Hepatocyte (in vitro differentiated cells): ENCODE data around the gene TIMP4. TPM values are rescaled to one million over a fixed set of nuclear protein-coding genes. Genes with fewer than 3 reads are reported as not detected.

Experiments used
- DNase-seq: peaks from one replicate; pipeline ENCODE4 v3.0.0-alpha.2; 2016; ENCODE audit warnings: low spot score
- H2AFZ ChIP-seq: fragments of 200-600 bp; sonication (generic); 2 replicates; pipeline ENCODE4 v1.6.0; 2016; ENCODE audit warnings: antibody characterized with exemption, mild to moderate bottlenecking
- H3K27ac ChIP-seq: fragments of 200-600 bp; sonication (generic); 2 replicates; pipeline ENCODE4 v1.5.1; 2016; ENCODE audit warnings: mild to moderate bottlenecking
- H3K27me3 ChIP-seq: fragments of 200-600 bp; sonication (generic); 2 replicates; pipeline ENCODE4 v1.6.1; 2016
- H3K36me3 ChIP-seq: fragments of 200-600 bp; sonication (generic); replicated peaks from 2 replicates; pipeline ENCODE4 v1.5.1; 2016; ENCODE audit warnings: low read depth; ENCODE audit not compliant: insufficient read depth
- H3K4me1 ChIP-seq: fragments of 200-600 bp; sonication (generic); 2 replicates; pipeline ENCODE4 v1.5.1; 2016; ENCODE audit warnings: mild to moderate bottlenecking, moderate library complexity; ENCODE audit not compliant: insufficient read depth
- H3K4me2 ChIP-seq: fragments of 200-600 bp; sonication (generic); 2 replicates; pipeline ENCODE4 v1.6.0; 2016
- H3K4me3 ChIP-seq: fragments of 200-600 bp; sonication (generic); 2 replicates; pipeline ENCODE4 v1.5.1; 2016; ENCODE audit warnings: mild to moderate bottlenecking
- H3K79me2 ChIP-seq: fragments of 200-600 bp; sonication (generic); 2 replicates; pipeline ENCODE4 v1.6.0; 2017; ENCODE audit warnings: mild to moderate bottlenecking
- H3K9me2 ChIP-seq: fragments of 200-600 bp; sonication (generic); replicated peaks from 2 replicates; pipeline ENCODE4 v1.6.0; 2017; ENCODE audit warnings: mild to moderate bottlenecking; ENCODE audit not compliant: insufficient read depth
- H3K9me3 ChIP-seq: fragments of 200-600 bp; sonication (generic); 2 replicates; pipeline ENCODE4 v1.5.1; 2016; ENCODE audit warnings: low read depth, mild to moderate bottlenecking
- H4K20me1 ChIP-seq: fragments of 200-600 bp; sonication (generic); 2 replicates; pipeline ENCODE4 v1.6.0; 2016; ENCODE audit warnings: mild to moderate bottlenecking; ENCODE audit not compliant: insufficient read depth, poor library complexity, severe bottlenecking
- CTCF ChIP-seq: fragments of 200-600 bp; sonication (generic); IDR thresholded peaks from 2 replicates; pipeline ENCODE4 v1.5.1; 2016; ENCODE audit warnings: antibody characterized with exemption, mild to moderate bottlenecking; ENCODE audit not compliant: poor library complexity
- EZH2 ChIP-seq: fragments of 200-600 bp; sonication (generic); IDR thresholded peaks from 2 replicates; pipeline ENCODE4 v1.6.1; 2016; ENCODE audit warnings: antibody characterized with exemption, mild to moderate bottlenecking, borderline replicate concordance
- EZH2phosphoT487 ChIP-seq: fragments of 200-600 bp; sonication (generic); IDR thresholded peaks from one replicate; pipeline ENCODE4 v1.6.1; 2018; ENCODE audit warnings: antibody characterized with exemption, mild to moderate bottlenecking, low read depth, moderate library complexity; ENCODE audit not compliant: unreplicated experiment, severe bottlenecking
- WGBS: methylation state at CpG from one replicate; pipeline ENCODE4 v1.1.6; 2016; ENCODE audit warnings: low lambda C conversion rate; ENCODE audit errors: missing lambda C conversion rate; 5-methylcytosine and 5-hydroxymethylcytosine counted together
- polyA plus RNA-seq: library from polyadenylated mRNA; unstranded; fragments of >200 nt; fragmentation: Nextera tagmentation; extraction: Ambion mirVana; gene quantifications from 2 replicates; pipeline ENCODE4 v1.2.1, GENCODE V29; 2016
- total RNA-seq: library from RNA; depleted of rRNA; stranded (reverse); fragments of >200 nt; gene quantifications from 2 replicates; pipeline ENCODE4 v1.2.3, GENCODE V29; 2014

The TIMP4 gene
- total and polyA plus RNA-seq, 2 experiments from 2014 or later = 4.7 TPM

- WGBS = 88% methylated on average over 2 of the region's 2 CpGs
- H3K36me3 ChIP-seq = no peaks in the 10 kb centered on the region
- H4K20me1 ChIP-seq = no peaks in the 10 kb centered on the region
- no peaks in the 10 kb centered on the region for H3K79me2 ChIP-seq
- no peaks in the 10 kb centered on the region for H3K9me2 ChIP-seq
- TF ChIP-seq CTCF = no peak
- TF ChIP-seq EZH2 = no peak
- TF ChIP-seq EZH2phosphoT487 = no peak
- no peak overlapping the region for H2AFZ ChIP-seq
- no peak overlapping the region for H3K4me2 ChIP-seq
- no peaks in the 10 kb centered on the region for H3K27me3 ChIP-seq
- DNase-seq = no peak
- H3K4me3 ChIP-seq = no peak overlapping the region
- no peaks in the 10 kb centered on the region for H3K9me3 ChIP-seq
- H3K27ac ChIP-seq = no peak overlapping the region
- no peaks in the 10 kb centered on the region for H3K4me1 ChIP-seq
These were observed 23.1 kb upstream of the TIMP4 start for GRCh38 chr3:12181806-12182205.

- Histone ChIP-seq H3K36me3 (no peaks in the 10 kb centered on the region), H3K9me2 (no peaks in the 10 kb centered on the region), H3K79me2 (no peaks in the 10 kb centered on the region), H3K4me1 (no peaks in the 10 kb centered on the region), H2AFZ (no peak overlapping the region), H3K4me2 (no peak overlapping the region), H3K4me3 (no peak overlapping the region), H3K9me3 (no peaks in the 10 kb centered on the region), H3K27me3 (no peaks in the 10 kb centered on the region), H4K20me1 (no peaks in the 10 kb centered on the region), H3K27ac (no peak overlapping the region)
- TF ChIP-seq EZH2 = no peak
- TF ChIP-seq EZH2phosphoT487 = no peak
- no peak for TF ChIP-seq CTCF
- WGBS = 93% methylated on average over 4 of the region's 4 CpGs
- DNase-seq = no peak
These were observed 22.6 kb upstream of the TIMP4 start for GRCh38 chr3:12181301-12181700.

DNA sequence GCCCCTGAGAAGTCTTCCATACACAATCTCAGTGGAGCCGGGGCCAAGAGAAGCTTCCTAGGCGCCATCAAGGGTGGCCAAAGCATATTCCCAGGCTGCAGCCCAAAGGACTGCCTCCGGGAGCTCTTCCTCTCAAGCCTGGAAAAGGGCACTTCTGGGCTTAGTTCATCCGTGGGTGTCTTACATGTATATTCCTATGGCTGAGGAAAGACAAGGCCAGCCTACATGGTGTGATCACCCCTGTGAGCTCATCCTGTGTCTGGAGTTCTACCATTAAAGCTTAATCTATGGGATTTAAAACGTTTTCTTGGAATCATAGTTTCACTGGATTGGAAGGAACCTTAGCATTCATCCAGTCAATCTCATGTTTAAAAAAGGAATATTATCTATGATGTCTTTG is 21.9 kb upstream of the TIMP4 start:
- H3K9me3 ChIP-seq = no peaks in the 10 kb centered on the region
- no peak for DNase-seq
- WGBS = 92% methylated on average over 5 of the region's 5 CpGs

More for the DNA sequence above, 21.9 kb upstream of the TIMP4 start:
- H3K9me2 ChIP-seq = no peaks in the 10 kb centered on the region
- H3K27me3 ChIP-seq = no peaks in the 10 kb centered on the region
- no peaks in the 10 kb centered on the region for H4K20me1 ChIP-seq
- no peak for TF ChIP-seq CTCF
- TF ChIP-seq EZH2phosphoT487 = no peak
- TF ChIP-seq EZH2 = no peak
- no peak overlapping the region for H3K27ac ChIP-seq
- H3K36me3 ChIP-seq = no peaks in the 10 kb centered on the region
- no peak overlapping the region for H3K4me3 ChIP-seq
- no peak overlapping the region for H2AFZ ChIP-seq
- H3K79me2 ChIP-seq = no peaks in the 10 kb centered on the region
- no peaks in the 10 kb centered on the region for H3K4me1 ChIP-seq
- H3K4me2 ChIP-seq = no peak overlapping the region
